H1 (cell line): Measurements from ENCODE around the gene NMNAT3.

ENCODE experiments used
- ATF3 ChIP-seq: IDR thresholded peaks from 2 replicates; pipeline ENCODE4 v1.6.1; 2011; ENCODE audit warnings: low read depth, mild to moderate bottlenecking, low read length; ENCODE audit not compliant: insufficient read depth
- CHD2 ChIP-seq: IDR thresholded peaks from 2 replicates; pipeline ENCODE4 v1.6.1; 2012; ENCODE audit warnings: low read length, improper control_type of control experiment
- CTCF ChIP-seq, 3 experiments: IDR thresholded peaks; 1 replicate in 2 of 3; 2 replicates in 1 of 3; pipeline versions ENCODE4 v1.5.1 to v1.6.1; 2011; ENCODE audit warnings: low read length in 3 of 3, mild to moderate bottlenecking in 3 of 3, inconsistent platforms in 2 of 3, low read depth in 1 of 3, moderate library complexity in 1 of 3; ENCODE audit not compliant: insufficient read depth in 1 of 3; ENCODE audit errors: control extremely low read depth in 1 of 3
- EZH2 ChIP-seq: fragments of 200-600 bp; sonication (generic); IDR thresholded peaks from 2 replicates; pipeline ENCODE4 v1.7.1; 2012; ENCODE audit warnings: low read depth, mild to moderate bottlenecking, moderate library complexity, low read length, inconsistent platforms; ENCODE audit not compliant: severe bottlenecking
- HDAC2 ChIP-seq, 2 experiments: fragments of 300-600 bp in 1 of 2; sonication (generic) in 1 of 2; IDR thresholded peaks; 2 replicates each; pipeline ENCODE4 v1.6.1; 2011 to 2012; ENCODE audit warnings: low read depth in 2 of 2, low read length in 2 of 2, mild to moderate bottlenecking in 2 of 2, moderate library complexity in 2 of 2, borderline replicate concordance in 1 of 2, inconsistent platforms in 1 of 2
- JUN ChIP-seq: IDR thresholded peaks from 2 replicates; pipeline ENCODE4 v1.6.1; 2011; ENCODE audit warnings: low read depth, mild to moderate bottlenecking, improper control_type of control experiment, low read length
- NRF1 ChIP-seq: IDR thresholded peaks from 2 replicates; pipeline ENCODE4 v1.6.1; 2011; ENCODE audit warnings: mild to moderate bottlenecking, low read depth, low read length, improper control_type of control experiment
- POLR2A ChIP-seq, 2 experiments: IDR thresholded peaks; 1 replicate in 1 of 2; 2 replicates in 1 of 2; pipeline ENCODE4 v1.6.1; 2011; ENCODE audit warnings: low read depth in 2 of 2, low read length in 2 of 2, mild to moderate bottlenecking in 2 of 2; ENCODE audit errors: control extremely low read depth in 1 of 2
- POLR2AphosphoS5 ChIP-seq: IDR thresholded peaks from 2 replicates; pipeline ENCODE4 v1.6.1; 2011; ENCODE audit warnings: low read depth, low read length
- ZNF274 ChIP-seq: IDR thresholded peaks from 2 replicates; pipeline ENCODE4 v1.7.0; 2012; ENCODE audit warnings: low read length, borderline replicate concordance; ENCODE audit errors: extremely low read depth

GRCh38 chr3:139660269-139660668 is 17.5 kb downstream of the NMNAT3 start:
- no peak for TF ChIP-seq POLR2A (IDR thresholded peaks at IDR 0.05; ENCODE audit: control extremely low read depth in 1 of 2, low read depth in 2 of 2, low read length in 2 of 2)
- no peak for TF ChIP-seq JUN
- TF ChIP-seq NRF1, result no peak
- no peak for TF ChIP-seq CTCF (IDR thresholded peaks at IDR 0.05; ENCODE audit: control extremely low read depth in 1 of 3, insufficient read depth in 1 of 3, low read depth in 1 of 3, low read length in 3 of 3)
- TF ChIP-seq ATF3, result no peak
- no peak for TF ChIP-seq CHD2
- no peak for TF ChIP-seq POLR2AphosphoS5
- TF ChIP-seq HDAC2 (IDR thresholded peaks at IDR 0.05; ENCODE audit: borderline replicate concordance in 1 of 2, low read depth in 2 of 2, low read length in 2 of 2), result no peak
- no peak for TF ChIP-seq EZH2
- TF ChIP-seq ZNF274, result no peak
